ENCODE data around the gene THAP3.

DNA sequence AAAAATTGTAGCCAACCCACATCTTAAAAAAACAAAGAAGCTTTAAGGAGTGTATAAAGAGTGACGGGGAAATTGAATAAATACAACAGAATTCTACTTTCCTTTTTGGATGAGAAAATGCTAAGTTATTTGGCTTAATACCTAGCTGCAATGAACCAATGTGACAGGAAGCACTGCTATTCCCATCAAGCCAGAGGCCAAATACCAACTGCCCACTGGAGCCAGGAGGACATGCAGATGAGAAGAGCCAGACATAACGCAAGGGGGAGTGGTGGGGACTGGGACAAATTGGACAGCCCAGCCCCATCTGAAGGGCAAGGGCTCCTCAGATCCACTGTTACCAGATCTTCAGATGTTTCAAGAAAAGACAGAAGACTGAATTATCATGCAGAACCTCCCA is 51.3 kb downstream of the THAP3 start:
- TF ChIP-seq, protein P1, sequence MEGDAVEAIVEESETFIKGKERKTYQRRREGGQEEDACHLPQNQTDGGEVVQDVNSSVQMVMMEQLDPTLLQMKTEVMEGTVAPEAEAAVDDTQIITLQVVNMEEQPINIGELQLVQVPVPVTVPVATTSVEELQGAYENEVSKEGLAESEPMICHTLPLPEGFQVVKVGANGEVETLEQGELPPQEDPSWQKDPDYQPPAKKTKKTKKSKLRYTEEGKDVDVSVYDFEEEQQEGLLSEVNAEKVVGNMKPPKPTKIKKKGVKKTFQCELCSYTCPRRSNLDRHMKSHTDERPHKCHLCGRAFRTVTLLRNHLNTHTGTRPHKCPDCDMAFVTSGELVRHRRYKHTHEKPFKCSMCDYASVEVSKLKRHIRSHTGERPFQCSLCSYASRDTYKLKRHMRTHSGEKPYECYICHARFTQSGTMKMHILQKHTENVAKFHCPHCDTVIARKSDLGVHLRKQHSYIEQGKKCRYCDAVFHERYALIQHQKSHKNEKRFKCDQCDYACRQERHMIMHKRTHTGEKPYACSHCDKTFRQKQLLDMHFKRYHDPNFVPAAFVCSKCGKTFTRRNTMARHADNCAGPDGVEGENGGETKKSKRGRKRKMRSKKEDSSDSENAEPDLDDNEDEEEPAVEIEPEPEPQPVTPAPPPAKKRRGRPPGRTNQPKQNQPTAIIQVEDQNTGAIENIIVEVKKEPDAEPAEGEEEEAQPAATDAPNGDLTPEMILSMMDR (conservative IDR thresholded peaks at IDR 0.05; ENCODE audit: low read depth, low read length) = no peak
- TF ChIP-seq, protein P2, sequence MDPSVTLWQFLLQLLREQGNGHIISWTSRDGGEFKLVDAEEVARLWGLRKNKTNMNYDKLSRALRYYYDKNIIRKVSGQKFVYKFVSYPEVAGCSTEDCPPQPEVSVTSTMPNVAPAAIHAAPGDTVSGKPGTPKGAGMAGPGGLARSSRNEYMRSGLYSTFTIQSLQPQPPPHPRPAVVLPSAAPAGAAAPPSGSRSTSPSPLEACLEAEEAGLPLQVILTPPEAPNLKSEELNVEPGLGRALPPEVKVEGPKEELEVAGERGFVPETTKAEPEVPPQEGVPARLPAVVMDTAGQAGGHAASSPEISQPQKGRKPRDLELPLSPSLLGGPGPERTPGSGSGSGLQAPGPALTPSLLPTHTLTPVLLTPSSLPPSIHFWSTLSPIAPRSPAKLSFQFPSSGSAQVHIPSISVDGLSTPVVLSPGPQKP (IDR thresholded peaks at IDR 0.05; ENCODE audit: borderline replicate concordance, low read depth, low read length) = no peak
- no peak for TF ChIP-seq RCOR1 (IDR thresholded peaks at IDR 0.05; ENCODE audit: insufficient replicate concordance, low read length)
